ENCODE results near the gene GBP7.

GBP7 gene

DNA sequence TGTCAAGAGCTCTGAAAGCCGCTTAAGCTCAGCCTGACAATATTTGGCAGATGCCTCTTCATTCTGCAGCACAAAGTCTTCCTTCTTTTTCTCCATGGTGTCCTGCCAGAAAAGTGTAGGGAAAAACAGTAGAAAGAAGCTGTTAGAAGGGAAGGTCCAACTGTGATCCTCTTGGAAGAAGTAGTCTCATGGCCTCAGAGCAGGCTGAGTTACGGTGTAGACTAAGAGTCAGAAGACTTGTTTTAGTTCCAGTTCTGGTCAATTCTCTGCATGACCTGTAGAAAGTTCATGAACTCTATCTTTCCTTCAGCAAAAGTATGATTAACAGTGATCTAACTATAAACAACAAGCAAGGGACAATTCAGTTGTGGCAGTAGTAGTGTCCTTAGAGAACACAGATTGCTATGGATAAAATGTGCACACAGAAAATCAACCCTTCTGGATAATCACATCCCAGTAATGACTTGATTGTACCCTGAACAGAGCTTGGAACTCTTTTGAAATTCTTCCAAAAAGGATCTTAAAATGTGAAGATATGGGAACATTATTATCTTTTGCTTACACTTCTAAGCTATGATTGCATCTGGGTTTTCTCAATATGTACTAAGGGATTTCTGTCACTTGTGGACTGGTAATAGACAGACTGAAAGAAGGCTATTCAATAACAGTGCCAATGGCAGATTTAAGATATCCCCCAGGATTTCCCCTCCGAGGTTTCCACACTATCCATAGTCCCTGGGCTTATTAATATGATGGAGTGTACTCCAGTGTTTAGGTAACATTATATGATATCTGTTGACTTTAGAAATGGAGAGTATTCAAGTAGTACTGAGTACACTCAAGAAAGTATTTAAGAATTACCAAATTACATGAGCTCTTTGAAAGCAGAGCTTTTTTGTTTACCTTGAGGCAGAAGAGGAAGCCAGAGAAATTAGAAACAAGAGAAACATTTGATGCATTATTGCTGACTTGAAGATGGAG is 27.8 kb downstream of the GBP7 start:
- H3K4me3 ChIP-seq (ENCODE audit: low read length): no peak overlapping the region
- H3K27ac ChIP-seq (ENCODE audit: low read depth, low read length): no peak overlapping the region
- H3K36me3 ChIP-seq (ENCODE audit: control insufficient read depth, low read length): no peaks in the 10 kb centered on the region
- no peaks in the 10 kb centered on the region for H3K27me3 ChIP-seq (ENCODE audit: control insufficient read depth, low read length)
- no peaks in the 10 kb centered on the region for H3K4me1 ChIP-seq (ENCODE audit: control insufficient read depth, low read length)
- H3K4me2 ChIP-seq (ENCODE audit: low read length): no peak overlapping the region
- no peaks in the 10 kb centered on the region for H3K9me2 ChIP-seq (replicated peaks; ENCODE audit: control insufficient read depth, low read length)
- TF ChIP-seq, protein P1, sequence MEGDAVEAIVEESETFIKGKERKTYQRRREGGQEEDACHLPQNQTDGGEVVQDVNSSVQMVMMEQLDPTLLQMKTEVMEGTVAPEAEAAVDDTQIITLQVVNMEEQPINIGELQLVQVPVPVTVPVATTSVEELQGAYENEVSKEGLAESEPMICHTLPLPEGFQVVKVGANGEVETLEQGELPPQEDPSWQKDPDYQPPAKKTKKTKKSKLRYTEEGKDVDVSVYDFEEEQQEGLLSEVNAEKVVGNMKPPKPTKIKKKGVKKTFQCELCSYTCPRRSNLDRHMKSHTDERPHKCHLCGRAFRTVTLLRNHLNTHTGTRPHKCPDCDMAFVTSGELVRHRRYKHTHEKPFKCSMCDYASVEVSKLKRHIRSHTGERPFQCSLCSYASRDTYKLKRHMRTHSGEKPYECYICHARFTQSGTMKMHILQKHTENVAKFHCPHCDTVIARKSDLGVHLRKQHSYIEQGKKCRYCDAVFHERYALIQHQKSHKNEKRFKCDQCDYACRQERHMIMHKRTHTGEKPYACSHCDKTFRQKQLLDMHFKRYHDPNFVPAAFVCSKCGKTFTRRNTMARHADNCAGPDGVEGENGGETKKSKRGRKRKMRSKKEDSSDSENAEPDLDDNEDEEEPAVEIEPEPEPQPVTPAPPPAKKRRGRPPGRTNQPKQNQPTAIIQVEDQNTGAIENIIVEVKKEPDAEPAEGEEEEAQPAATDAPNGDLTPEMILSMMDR (IDR thresholded peaks at IDR 0.05; ENCODE audit: low read depth, low read length, poor library complexity, severe bottlenecking): no peak
- no peak for TF ChIP-seq EZH2phosphoT487 (IDR thresholded peaks at IDR 0.05; ENCODE audit: borderline replicate concordance, low read length)
- no peaks in the 10 kb centered on the region for H3K9me3 ChIP-seq (ENCODE audit: control insufficient read depth, insufficient read depth, low read length)
- no peaks in the 10 kb centered on the region for H3F3A ChIP-seq (ENCODE audit: control insufficient read depth, insufficient read depth)
- H4K20me1 ChIP-seq (ENCODE audit: control insufficient read depth, insufficient read depth, low read depth, low read length): no peaks in the 10 kb centered on the region
- no peaks in the 10 kb centered on the region for H3K79me2 ChIP-seq (ENCODE audit: control insufficient read depth, low read length)

DNA sequence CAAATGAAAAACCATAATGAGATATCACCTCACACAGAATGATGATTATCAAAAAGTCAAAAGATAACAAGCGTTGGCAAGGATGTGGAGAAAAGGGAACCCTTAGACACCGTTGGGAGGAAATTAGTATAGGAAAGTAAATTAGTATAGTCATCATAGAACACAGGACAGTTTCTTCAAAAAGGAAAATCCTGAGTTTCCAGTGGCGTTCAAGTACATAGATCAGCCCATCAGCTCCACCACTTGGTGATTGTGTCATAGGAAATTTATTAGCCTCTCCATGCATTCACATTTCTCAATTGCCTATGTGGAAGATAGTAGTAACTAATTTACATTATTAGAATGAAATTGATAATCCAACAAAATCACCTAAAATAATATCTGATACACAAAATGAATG is 29.1 kb downstream of the GBP7 start:
- no peak overlapping the region for H3K27ac ChIP-seq (ENCODE audit: low read depth, low read length)
- no peaks in the 10 kb centered on the region for H3K4me1 ChIP-seq (ENCODE audit: control insufficient read depth, low read length)
- no peaks in the 10 kb centered on the region for H3K79me2 ChIP-seq (ENCODE audit: control insufficient read depth, low read length)
- H3K36me3 ChIP-seq (ENCODE audit: control insufficient read depth, low read length): no peaks in the 10 kb centered on the region
- H3K4me2 ChIP-seq (ENCODE audit: low read length): no peak overlapping the region
- no peak overlapping the region for H3K4me3 ChIP-seq (ENCODE audit: low read length)
- no peaks in the 10 kb centered on the region for H3K9me3 ChIP-seq (ENCODE audit: control insufficient read depth, insufficient read depth, low read length)
- no peak for TF ChIP-seq EZH2phosphoT487 (IDR thresholded peaks at IDR 0.05; ENCODE audit: borderline replicate concordance, low read length)
- TF ChIP-seq, protein P1 (IDR thresholded peaks at IDR 0.05; ENCODE audit: low read depth, low read length, poor library complexity, severe bottlenecking): no peak
- H4K20me1 ChIP-seq (ENCODE audit: control insufficient read depth, insufficient read depth, low read depth, low read length): no peaks in the 10 kb centered on the region
- no peaks in the 10 kb centered on the region for H3F3A ChIP-seq (ENCODE audit: control insufficient read depth, insufficient read depth)
- no peaks in the 10 kb centered on the region for H3K9me2 ChIP-seq (replicated peaks; ENCODE audit: control insufficient read depth, low read length)
- no peaks in the 10 kb centered on the region for H3K27me3 ChIP-seq (ENCODE audit: control insufficient read depth, low read length)

DNA sequence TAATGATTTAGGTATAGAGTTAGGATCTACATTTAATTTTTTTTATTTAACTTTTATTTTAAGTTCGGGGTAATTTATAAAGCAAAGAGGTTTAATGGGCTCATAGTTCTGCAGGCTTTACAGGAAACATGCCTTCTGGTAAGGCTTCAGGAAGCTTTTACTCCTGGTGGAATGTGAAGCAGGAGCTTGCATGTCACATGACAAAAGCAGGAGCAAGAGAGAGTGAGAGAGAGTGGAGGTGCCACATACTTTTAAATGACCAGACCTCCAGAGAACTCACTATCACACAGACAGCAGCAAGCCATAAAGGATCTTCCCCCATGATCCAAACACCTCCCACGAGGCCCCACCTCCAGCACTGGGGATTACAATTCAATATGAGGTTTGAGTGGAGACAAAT is 32.3 kb downstream of the GBP7 start:
- H3K36me3 ChIP-seq (ENCODE audit: control insufficient read depth, low read length): no peaks in the 10 kb centered on the region
- no peaks in the 10 kb centered on the region for H4K20me1 ChIP-seq (ENCODE audit: control insufficient read depth, insufficient read depth, low read depth, low read length)
- no peaks in the 10 kb centered on the region for H3F3A ChIP-seq (ENCODE audit: control insufficient read depth, insufficient read depth)
- TF ChIP-seq EZH2phosphoT487 (IDR thresholded peaks at IDR 0.05; ENCODE audit: borderline replicate concordance, low read length): no peak
- TF ChIP-seq, protein P1 (IDR thresholded peaks at IDR 0.05; ENCODE audit: low read depth, low read length, poor library complexity, severe bottlenecking): no peak
- no peaks in the 10 kb centered on the region for H3K27me3 ChIP-seq (ENCODE audit: control insufficient read depth, low read length)
- no peaks in the 10 kb centered on the region for H3K9me2 ChIP-seq (replicated peaks; ENCODE audit: control insufficient read depth, low read length)
- no peaks in the 10 kb centered on the region for H3K79me2 ChIP-seq (ENCODE audit: control insufficient read depth, low read length)
- no peak overlapping the region for H3K4me3 ChIP-seq (ENCODE audit: low read length)
- no peak overlapping the region for H3K27ac ChIP-seq (ENCODE audit: low read depth, low read length)
- no peaks in the 10 kb centered on the region for H3K4me1 ChIP-seq (ENCODE audit: control insufficient read depth, low read length)
- H3K4me2 ChIP-seq (ENCODE audit: low read length): no peak overlapping the region
- no peaks in the 10 kb centered on the region for H3K9me3 ChIP-seq (ENCODE audit: control insufficient read depth, insufficient read depth, low read length)
